Astrocyte of the cerebellum (primary cell): Measurements from ENCODE around the gene NOTUM.

Experiments
- DNase-seq: peaks from one replicate; pipeline ENCODE4 v3.0.0-alpha.2; 2011; ENCODE audit warnings: low read depth
- H3K4me3 ChIP-seq: 2 replicates; pipeline ENCODE4 v1.5.1; 2011; ENCODE audit warnings: mild to moderate bottlenecking, low read depth, low read length, moderate library complexity
- in situ Hi-C: cut with HindIII; loops from 2 replicates; pipeline ENCODE4 v1.10.0; 2017; ENCODE audit warnings: low sequenced_read_pairs
- TF ChIP-seq, protein P1 (sequence below): IDR thresholded peaks from 2 replicates; pipeline ENCODE4 v1.5.1; 2012; ENCODE audit warnings: low read length, low read depth, moderate library complexity, mild to moderate bottlenecking; ENCODE audit errors: missing control alignments

Gene NOTUM

DNA sequence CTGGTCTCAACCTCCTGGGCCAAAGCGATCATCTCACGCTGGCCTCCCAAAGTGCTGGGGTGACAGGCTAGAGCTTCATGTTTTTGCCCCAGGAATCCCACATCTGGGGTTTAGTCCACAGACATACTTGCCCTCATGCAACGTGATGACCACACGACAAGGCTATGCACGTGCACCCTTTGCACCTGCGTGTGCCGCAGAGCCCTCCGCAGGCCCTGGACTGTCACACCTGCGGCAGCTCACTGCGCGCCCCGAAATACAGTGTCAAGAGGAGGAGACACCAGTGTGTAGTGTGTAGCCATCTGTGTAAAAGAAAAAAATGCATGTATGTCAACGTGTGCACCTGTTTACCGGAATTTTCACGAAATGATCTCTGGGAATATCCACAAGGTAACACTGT lies 10.5 kb downstream of the NOTUM start:
- DNase-seq = no peak
- in situ Hi-C loops = no loop called here
- H3K4me3 ChIP-seq = no peak overlapping the region
- TF ChIP-seq, protein P1, sequence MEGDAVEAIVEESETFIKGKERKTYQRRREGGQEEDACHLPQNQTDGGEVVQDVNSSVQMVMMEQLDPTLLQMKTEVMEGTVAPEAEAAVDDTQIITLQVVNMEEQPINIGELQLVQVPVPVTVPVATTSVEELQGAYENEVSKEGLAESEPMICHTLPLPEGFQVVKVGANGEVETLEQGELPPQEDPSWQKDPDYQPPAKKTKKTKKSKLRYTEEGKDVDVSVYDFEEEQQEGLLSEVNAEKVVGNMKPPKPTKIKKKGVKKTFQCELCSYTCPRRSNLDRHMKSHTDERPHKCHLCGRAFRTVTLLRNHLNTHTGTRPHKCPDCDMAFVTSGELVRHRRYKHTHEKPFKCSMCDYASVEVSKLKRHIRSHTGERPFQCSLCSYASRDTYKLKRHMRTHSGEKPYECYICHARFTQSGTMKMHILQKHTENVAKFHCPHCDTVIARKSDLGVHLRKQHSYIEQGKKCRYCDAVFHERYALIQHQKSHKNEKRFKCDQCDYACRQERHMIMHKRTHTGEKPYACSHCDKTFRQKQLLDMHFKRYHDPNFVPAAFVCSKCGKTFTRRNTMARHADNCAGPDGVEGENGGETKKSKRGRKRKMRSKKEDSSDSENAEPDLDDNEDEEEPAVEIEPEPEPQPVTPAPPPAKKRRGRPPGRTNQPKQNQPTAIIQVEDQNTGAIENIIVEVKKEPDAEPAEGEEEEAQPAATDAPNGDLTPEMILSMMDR = no peak

DNA sequence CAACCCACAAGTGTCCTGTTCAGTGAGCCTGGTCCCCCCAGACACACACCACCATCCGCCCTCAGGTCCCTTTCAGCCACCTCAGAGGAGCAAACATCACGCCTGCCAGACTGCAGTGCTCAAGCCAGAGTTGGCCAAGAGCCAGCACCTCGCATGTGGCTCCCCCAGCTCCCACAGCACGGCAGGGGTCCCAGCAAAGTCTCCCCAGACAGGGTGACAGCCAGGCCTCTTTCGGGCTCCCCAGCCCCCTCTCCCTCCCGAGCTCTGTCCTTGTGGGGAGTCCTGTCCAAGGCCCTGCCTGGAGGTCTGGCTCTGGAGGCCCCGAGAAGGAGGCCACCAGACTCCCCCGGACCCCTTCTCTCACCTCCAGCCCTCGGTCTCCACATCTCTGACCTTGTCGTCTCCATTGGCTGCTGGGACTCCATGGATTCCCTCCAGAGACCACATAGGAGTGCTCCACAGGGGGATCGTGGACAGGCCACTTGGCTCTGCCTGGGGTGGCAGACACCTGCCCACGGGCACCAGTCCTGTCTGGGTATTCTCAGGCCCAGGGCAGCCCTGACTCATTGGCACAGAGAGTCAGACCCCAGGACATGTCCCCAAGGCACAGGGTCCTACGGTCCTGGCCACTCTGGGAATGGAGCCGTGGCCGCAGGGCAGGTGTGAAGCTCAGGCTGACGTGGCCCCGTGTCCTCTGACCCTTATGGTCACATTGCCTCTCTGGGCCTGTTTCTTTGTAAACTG lies 12.2 kb downstream of the NOTUM start:
- no peak for DNase-seq
- in situ Hi-C loops = no loop called here
- TF ChIP-seq, protein P1 = no peak
- H3K4me3 ChIP-seq = no peak overlapping the region

DNA sequence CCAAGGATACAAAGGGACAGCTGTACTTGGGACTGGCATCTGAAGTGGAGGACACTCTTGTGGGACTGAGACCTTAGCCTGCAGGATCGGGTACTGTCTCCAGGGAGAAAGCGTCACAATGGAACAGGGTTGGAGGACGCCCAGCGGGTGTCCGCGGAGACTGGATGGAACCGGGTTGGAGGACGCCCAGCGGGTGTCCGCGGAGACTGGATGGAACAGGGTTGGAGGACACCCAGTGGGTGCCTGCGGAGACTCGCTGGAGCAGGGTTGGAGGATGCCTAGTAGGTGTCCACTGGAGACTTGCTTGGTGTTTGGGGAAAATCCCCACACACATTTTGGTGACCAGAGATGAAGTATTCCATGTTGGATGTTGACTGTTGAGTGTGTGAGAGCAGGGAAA lies 13.8 kb downstream of the NOTUM start, which contains the start of gene MYADML2:
MYADML2 (minus strand) TSS at position 45 of the 400 bp plus-strand sequence. CDS start 5,492 bp downstream, outside the sequence.
- in situ Hi-C loops = no loop called here
- DNase-seq = no peak

DNA sequence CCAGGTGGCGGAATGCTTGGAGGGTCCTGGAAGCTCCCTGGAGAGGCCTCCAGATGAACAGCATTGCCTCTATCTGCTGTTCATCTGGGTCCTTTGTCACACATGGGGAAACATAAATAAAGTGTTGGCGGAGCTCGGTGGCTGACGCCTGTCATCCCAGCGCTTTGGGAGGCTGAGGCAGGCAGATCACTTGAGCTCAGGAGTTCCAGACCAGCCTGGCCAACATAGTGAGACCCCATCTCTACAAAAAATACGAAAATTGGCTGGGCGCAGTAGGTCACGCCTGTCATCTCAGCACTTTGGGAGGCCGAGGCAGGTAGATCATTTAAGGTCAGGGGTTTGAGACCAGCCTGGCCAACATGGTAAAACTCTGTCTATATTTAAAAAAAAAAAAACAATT lies 16.1 kb downstream of the NOTUM start:
- in situ Hi-C loops = no loop called here
- TF ChIP-seq, protein P1 = no peak

More for the DNA sequence above, 13.8 kb downstream of the NOTUM start, which contains the start of gene MYADML2:
- TF ChIP-seq, protein P1 = no peak
- no peak within 1 kb of the TSS for H3K4me3 ChIP-seq

DNA sequence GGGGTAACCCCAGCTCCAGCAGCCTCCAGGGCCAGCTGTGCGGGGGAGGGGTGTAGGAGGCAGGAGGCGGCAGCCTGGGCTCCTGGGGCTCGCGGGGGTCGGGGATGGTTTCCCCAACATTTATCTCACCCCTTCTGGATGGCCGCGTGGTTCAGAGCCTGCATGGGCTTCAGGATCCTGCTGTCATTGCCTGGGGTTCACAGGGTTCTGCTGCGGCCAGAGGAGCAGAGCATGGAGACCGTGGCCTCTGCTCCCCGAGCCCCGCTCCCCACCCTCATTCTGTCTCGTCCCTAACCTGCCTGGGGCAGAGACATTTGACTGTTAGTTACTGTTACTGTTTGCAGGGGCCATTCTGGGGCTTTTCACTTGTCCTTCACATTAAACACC lies 18.8 kb downstream of the NOTUM start:
- no peak for DNase-seq
- in situ Hi-C loops = no loop called here
- TF ChIP-seq, protein P1 = no peak
- no peak overlapping the region for H3K4me3 ChIP-seq

More for the DNA sequence above, 16.1 kb downstream of the NOTUM start:
- no peak for DNase-seq
- no peak overlapping the region for H3K4me3 ChIP-seq

DNA sequence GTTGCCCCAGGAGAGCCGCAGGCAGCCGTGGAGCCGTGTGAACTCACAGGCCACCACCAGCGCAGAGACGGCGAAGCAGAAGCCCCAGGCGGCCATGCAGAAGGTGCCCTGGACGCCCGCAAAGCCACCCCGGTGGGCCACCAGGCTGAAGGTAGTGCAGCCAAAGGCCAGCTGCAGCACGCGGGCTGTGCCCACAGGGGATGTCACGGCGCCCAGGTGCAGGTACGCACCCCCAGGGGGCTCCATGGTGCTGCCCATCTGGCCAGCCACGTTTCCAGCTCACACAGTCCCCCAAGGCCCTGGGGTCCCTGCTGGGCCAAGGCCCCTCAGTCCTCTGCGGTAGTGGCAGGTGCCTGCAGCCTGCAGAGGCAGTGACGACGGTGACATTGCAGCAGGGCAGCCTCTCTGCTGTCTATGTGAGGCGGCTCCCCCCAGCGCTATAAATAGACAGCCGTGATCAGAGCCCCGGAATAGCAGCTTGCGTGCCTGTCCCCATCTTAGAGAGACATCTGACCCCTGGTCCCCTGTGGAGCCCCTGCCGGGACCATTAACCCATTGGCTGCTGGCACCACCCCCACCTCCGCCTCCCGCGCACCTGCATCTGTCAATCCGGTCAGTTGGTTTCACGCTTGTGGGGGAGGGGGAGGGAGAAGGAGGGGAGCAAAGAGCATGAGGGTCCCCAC lies 19.4 kb downstream of the NOTUM start:
- TF ChIP-seq, protein P1 = no peak
- no peak overlapping the region for H3K4me3 ChIP-seq
- in situ Hi-C loops = no loop called here
- no peak for DNase-seq
